ENCODE data around the gene KRT26.

KRT26 gene

DNA sequence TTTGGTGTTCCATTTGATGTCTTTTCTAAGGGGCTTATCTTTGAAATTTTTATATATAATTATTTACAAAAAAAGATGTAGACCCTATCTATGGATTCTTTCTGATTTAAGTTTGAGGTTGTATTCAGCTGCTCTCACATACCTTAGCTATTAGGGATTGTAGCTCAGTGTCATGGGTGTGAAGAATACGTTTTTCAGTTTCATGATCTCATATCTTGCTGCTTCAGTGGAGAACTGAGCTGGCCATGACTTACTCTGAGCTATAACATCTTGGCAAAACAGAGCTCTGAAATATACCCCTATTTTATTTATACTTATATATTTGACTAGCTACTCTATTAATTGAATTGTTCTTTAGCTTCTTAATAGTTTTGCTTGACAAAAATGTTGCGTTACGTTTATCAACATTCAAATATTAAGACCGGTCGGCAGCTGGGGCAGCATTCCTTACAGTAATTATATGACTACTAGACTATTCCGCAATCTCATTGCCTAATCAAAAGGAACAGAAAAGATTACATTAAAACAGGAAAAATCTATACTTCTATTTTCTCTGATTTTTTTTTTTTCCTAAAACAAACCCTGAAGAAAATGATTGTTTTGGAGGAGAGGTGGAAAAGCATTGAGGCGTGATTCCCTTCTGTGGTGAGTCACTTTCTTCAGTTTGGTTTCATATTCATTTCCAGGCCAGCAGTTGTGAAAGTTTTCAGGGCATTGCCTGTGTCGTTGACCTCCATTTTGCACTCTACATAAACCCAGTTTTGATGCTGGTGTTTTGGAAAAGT is 44.4 kb downstream of the KRT26 start:
- no peak for DNase-seq

DNA sequence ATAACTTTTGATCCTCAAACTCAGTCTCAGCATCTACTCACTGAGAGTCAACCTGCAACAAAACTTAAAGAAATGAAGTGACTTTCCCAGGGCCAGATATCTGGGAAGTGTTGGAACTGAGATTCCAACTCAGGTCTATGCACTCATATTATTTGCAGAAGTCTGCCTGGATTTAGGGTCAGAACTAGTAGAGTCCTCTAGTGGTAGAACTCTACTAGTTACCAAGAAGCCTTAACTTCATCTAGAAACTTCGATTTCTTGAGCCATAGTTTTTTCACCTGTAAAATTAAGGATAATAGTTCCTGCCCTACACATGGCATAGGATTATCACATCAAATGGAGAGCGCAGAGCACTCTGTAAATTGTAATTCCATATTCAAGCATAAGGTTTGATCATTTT is 45.1 kb downstream of the KRT26 start:
- no peak for DNase-seq

DNA sequence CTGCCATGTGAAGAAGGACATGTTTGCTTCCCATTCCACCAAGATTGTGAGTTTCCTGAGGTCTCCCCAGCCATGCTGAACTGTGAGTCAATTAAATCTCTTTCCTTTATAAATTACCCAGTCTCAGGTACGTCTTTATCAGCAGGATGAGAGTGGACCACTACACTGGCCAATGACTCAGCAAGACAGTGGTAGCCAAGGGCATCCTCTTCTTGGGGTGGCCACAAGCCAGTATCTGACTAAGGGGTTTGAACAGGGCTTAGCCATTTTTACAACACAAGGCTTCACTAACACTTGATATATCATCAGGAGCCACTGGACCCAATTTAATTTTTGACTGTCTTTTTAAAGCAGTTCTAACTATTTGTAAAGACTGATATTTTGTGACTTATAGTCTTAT is 47.3 kb downstream of the KRT26 start:
- no peak for DNase-seq

DNA sequence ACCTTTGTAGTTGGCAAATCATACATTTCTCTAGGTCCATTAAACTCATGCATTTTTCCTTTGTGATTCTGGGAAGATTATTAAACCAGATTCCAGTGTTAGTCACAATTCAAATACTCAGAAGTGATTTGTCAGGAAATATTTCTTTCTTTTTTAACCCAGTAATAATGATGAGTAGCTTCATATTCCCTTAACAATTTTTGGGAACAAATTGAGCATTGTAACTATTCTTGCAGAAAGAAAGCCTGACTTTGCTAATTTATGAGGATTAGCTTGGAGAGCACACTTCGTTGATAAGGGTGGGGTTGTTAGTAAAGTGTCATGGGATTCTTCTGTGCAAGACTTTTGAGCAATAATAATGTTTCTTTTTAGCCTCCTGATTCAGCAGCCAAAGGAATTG is 49.8 kb downstream of the KRT26 start:
- no peak for DNase-seq

DNA sequence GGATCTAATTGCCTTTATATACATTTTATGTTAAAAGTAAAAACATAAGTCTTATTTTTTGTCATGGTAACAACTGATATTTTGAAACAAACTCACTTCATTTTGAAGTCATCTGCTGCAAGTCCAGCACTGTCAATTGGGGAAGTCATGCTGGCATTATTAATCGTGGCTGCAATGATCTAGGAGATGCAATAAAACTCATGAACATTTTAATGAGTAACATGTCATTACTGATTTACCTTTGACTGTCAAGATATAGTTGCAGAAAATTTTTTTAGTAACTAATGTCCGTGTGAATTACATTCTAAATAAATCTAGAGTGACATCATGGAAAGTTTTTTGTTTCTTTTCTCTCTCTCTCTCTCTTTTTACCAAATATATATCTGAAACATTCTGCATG is 51.1 kb downstream of the KRT26 start:
- no peak for DNase-seq

DNA sequence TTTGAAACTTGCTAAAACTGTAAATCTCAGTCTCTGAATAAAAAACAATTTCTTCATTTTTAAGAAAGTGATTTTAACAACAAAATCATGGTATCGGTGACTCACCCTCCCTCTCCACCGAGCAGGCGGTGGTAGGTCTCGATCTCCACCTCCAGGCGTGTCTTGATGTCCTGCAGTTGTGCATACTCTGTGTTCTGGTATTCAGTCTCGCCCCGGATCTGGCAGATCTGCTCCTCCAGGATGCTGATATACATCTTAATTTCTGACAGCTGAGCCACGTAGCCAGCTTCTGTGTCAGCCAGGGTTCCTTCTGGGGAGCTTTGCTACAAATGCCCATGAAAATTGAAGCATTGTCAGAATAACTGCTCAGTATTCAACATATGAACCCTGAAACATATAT is 53.1 kb downstream of the KRT26 start:
- no peak for DNase-seq

DNA sequence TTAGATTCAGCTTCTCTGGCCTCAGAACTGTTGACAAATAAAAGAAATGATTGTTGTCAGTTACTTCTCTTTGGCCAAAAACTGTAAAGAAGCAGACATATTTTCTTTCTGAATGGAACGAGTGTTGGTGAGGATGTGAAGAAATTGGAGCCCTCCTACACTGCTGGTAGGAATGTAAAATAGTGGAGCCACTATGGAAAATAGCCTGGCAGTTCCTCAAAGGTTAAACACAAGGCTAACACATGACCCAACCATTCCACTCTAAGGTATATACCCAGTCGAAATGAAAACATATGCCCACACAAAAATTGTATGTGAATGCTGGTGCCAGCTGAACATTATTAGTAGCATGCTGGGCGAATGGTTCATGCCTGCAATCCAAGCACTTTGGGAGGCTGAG is 54.2 kb downstream of the KRT26 start:
- no peak for DNase-seq

Measured in GOT3 (cell line).